H1 (cell line): Measurements from ENCODE around the gene DAP. TPM values are rescaled to one million over a fixed set of nuclear protein-coding genes. Genes with fewer than 3 reads are reported as not detected.

Experiments
- CTCF ChIA-PET: fragments of 300-600 bp; sonication (Branson Sonifier 250); formaldehyde crosslinking; loops from one replicate; lab custom pipeline; 2021; ENCODE audit not compliant: partially characterized antibody; lab: Charles Lee
- POLR2A ChIA-PET: fragments of 300-600 bp; sonication (Branson Sonifier 250); formaldehyde crosslinking; loops from one replicate; lab custom pipeline; 2021; ENCODE audit warnings: inconsistent platforms; ENCODE audit not compliant: partially characterized antibody; lab: Charles Lee
- DNase-seq, 2 experiments: peaks; one replicate each; pipeline versions ENCODE4 v3.0.0 to v3.0.0-alpha.2; 2010 to 2022; ENCODE audit warnings: low spot score in 2 of 2, low read depth in 1 of 2, mixed read lengths in 1 of 2
- FAIRE-seq: peaks from 2 replicates; lab custom pipeline; 2011; peaks lifted over from hg19 to GRCh38; lab: Jason Lieb, UNC
- H2AFZ ChIP-seq: 2 replicates; pipeline ENCODE4 v1.8.1; 2012; ENCODE audit warnings: low read length, inconsistent platforms
- H2AK5ac ChIP-seq: 2 replicates; pipeline ENCODE4 v1.6.1; 2013; ENCODE audit warnings: low read depth, low read length
- H2BK120ac ChIP-seq: replicated peaks from 2 replicates; pipeline ENCODE3; 2013; ENCODE audit warnings: low read depth, low read length, inconsistent platforms
- H2BK12ac ChIP-seq: 2 replicates; pipeline ENCODE4 v1.6.1; 2013; ENCODE audit warnings: low read depth, low read length
- H2BK15ac ChIP-seq: 2 replicates; pipeline ENCODE4 v1.6.1; 2013; ENCODE audit warnings: low read length
- H2BK20ac ChIP-seq: 2 replicates; pipeline ENCODE4 v1.6.1; 2013; ENCODE audit warnings: low read length
- H2BK5ac ChIP-seq: 2 replicates; pipeline ENCODE4 v1.6.1; 2013; ENCODE audit warnings: low read depth, low read length
- H3K14ac ChIP-seq: 2 replicates; pipeline ENCODE4 v1.6.1; 2013; ENCODE audit warnings: inconsistent platforms; ENCODE audit not compliant: insufficient read length
- H3K18ac ChIP-seq: 2 replicates; pipeline ENCODE4 v1.6.1; 2013; ENCODE audit warnings: low read length; ENCODE audit errors: extremely low read depth
- H3K23ac ChIP-seq: 2 replicates; pipeline ENCODE4 v1.6.1; 2013; ENCODE audit warnings: inconsistent platforms; ENCODE audit not compliant: insufficient read length
- H3K23me2 ChIP-seq: 2 replicates; pipeline ENCODE4 v1.6.1; 2013; ENCODE audit warnings: low read depth, low read length
- H3K27ac ChIP-seq: 2 replicates; pipeline ENCODE4 v1.6.1; 2011; ENCODE audit warnings: low read depth, low read length, inconsistent platforms
- H3K27me3 ChIP-seq, 4 experiments: replicated peaks in 1 of 4; 1 replicate in 1 of 4; 2 replicates in 3 of 4; pipeline versions ENCODE4 v1.6.1 to v1.8.1; 2011 to 2013; ENCODE audit warnings: low read length in 3 of 4, mild to moderate bottlenecking in 3 of 4, inconsistent platforms in 2 of 4, mixed read lengths in 2 of 4, moderate library complexity in 1 of 4; ENCODE audit not compliant: control insufficient read depth in 3 of 4, insufficient read depth in 3 of 4; ENCODE audit errors: extremely low read depth in 1 of 4
- H3K36me3 ChIP-seq, 4 experiments: 2 replicates each; pipeline versions ENCODE4 v1.6.1 to v1.8.1; 2011 to 2013; ENCODE audit warnings: mild to moderate bottlenecking in 4 of 4, low read length in 3 of 4, moderate library complexity in 2 of 4, control low read depth in 1 of 4, inconsistent platforms in 1 of 4; ENCODE audit not compliant: insufficient read depth in 4 of 4, control insufficient read depth in 2 of 4
- H3K4ac ChIP-seq: replicated peaks from 2 replicates; pipeline ENCODE3; 2013; ENCODE audit warnings: low read length, low read depth, mixed read lengths, inconsistent platforms; ENCODE audit not compliant: insufficient read length
- H3K4me1 ChIP-seq, 4 experiments: replicated peaks in 1 of 4; 1 replicate in 1 of 4; 2 replicates in 3 of 4; pipeline versions ENCODE4 v1.6.1 to v1.8.1; 2011 to 2013; ENCODE audit warnings: low read length in 3 of 4, inconsistent platforms in 2 of 4, mixed read lengths in 1 of 4; ENCODE audit not compliant: insufficient read depth in 4 of 4, control insufficient read depth in 3 of 4
- H3K4me2 ChIP-seq, 2 experiments: 2 replicates each; pipeline versions ENCODE4 v1.6.1 to v1.8.1; 2011 to 2013; ENCODE audit warnings: low read depth in 2 of 2, low read length in 2 of 2, control low read depth in 1 of 2, inconsistent platforms in 1 of 2, mild to moderate bottlenecking in 1 of 2; ENCODE audit not compliant: insufficient read depth in 1 of 2
- H3K4me3 ChIP-seq, 4 experiments: fragments of 200-600, 300-600 bp in 1 of 4; sonication (generic), shearing (Covaris generic), sonication (Bioruptor Twin) in 1 of 4; 2 replicates each; pipeline versions ENCODE4 v1.5.1 to v1.8.1; 2011 to 2016; ENCODE audit warnings: low read length in 4 of 4, low read depth in 3 of 4, control low read depth in 2 of 4, inconsistent platforms in 2 of 4, mild to moderate bottlenecking in 2 of 4, mixed read lengths in 1 of 4, moderate library complexity in 1 of 4; ENCODE audit not compliant: insufficient read depth in 2 of 4; ENCODE audit errors: extremely low read depth in 1 of 4
- H3K56ac ChIP-seq: replicated peaks from 2 replicates; pipeline ENCODE3; 2013; ENCODE audit warnings: low read depth, mild to moderate bottlenecking, mixed read lengths, low read length, inconsistent platforms; ENCODE audit not compliant: insufficient read length
- H3K79me1 ChIP-seq: 2 replicates; pipeline ENCODE4 v1.6.1; 2013; ENCODE audit warnings: low read depth, low read length, control low read depth
- H3K79me2 ChIP-seq, 2 experiments: 2 replicates each; pipeline versions ENCODE4 v1.6.1 to v1.8.1; 2012 to 2013; ENCODE audit warnings: low read length in 2 of 2, mild to moderate bottlenecking in 2 of 2, inconsistent platforms in 1 of 2; ENCODE audit not compliant: insufficient read depth in 2 of 2, control insufficient read depth in 1 of 2
- H3K9ac ChIP-seq, 4 experiments: replicated peaks in 1 of 4; 1 replicate in 1 of 4; 2 replicates in 3 of 4; pipeline versions ENCODE4 v1.6.1 to v1.8.1; 2011 to 2013; ENCODE audit warnings: low read depth in 3 of 4, low read length in 3 of 4, control low read depth in 2 of 4, mild to moderate bottlenecking in 2 of 4, moderate library complexity in 2 of 4, inconsistent platforms in 1 of 4; ENCODE audit errors: extremely low read depth in 1 of 4
- H3K9me3 ChIP-seq, 2 experiments: 2 replicates each; pipeline versions ENCODE4 v1.6.1 to v1.8.1; 2012 to 2013; ENCODE audit warnings: mild to moderate bottlenecking in 2 of 2, moderate library complexity in 2 of 2, control low read depth in 1 of 2, inconsistent platforms in 1 of 2, low read depth in 1 of 2, low read length in 1 of 2, mixed read lengths in 1 of 2; ENCODE audit not compliant: insufficient read depth in 2 of 2
- H4K20me1 ChIP-seq, 2 experiments: replicated peaks in 1 of 2; 2 replicates each; pipeline versions ENCODE3 to v1.8.1; 2011 to 2013; ENCODE audit warnings: inconsistent platforms in 2 of 2, low read length in 2 of 2, mild to moderate bottlenecking in 1 of 2; ENCODE audit not compliant: insufficient read depth in 2 of 2, control insufficient read depth in 1 of 2
- H4K5ac ChIP-seq: 2 replicates; pipeline ENCODE4 v1.6.1; 2013; ENCODE audit warnings: low read length, low read depth, mixed read lengths, inconsistent platforms; ENCODE audit not compliant: insufficient read length
- H4K8ac ChIP-seq: 2 replicates; pipeline ENCODE4 v1.8.0; 2013; ENCODE audit warnings: mild to moderate bottlenecking, moderate library complexity, low read length, inconsistent platforms; ENCODE audit not compliant: insufficient read depth; ENCODE audit errors: extremely low read depth
- H4K91ac ChIP-seq: replicated peaks from 2 replicates; pipeline ENCODE3; 2013; ENCODE audit warnings: low read length, mixed read lengths, inconsistent platforms; ENCODE audit not compliant: insufficient read length
- CHD2 ChIP-seq: IDR thresholded peaks from 2 replicates; pipeline ENCODE4 v1.6.1; 2012; ENCODE audit warnings: low read length, improper control_type of control experiment
- JUN ChIP-seq: IDR thresholded peaks from 2 replicates; pipeline ENCODE4 v1.6.1; 2011; ENCODE audit warnings: low read depth, mild to moderate bottlenecking, improper control_type of control experiment, low read length
- KDM4A ChIP-seq: IDR thresholded peaks from one replicate; pipeline ENCODE4 v1.7.1; 2012; ENCODE audit warnings: low read depth, mild to moderate bottlenecking, moderate library complexity, low read length, inconsistent platforms; ENCODE audit not compliant: severe bottlenecking
- MAFK ChIP-seq: IDR thresholded peaks from 2 replicates; pipeline ENCODE4 v1.6.1; 2012; ENCODE audit warnings: low read depth, mild to moderate bottlenecking, improper control_type of control experiment, low read length
- PHF8 ChIP-seq: fragments of 200-600 bp; sonication (generic); conservative IDR thresholded peaks from 2 replicates; pipeline ENCODE4 v1.7.1; 2012; ENCODE audit warnings: low read depth, mild to moderate bottlenecking, inconsistent platforms, low read length, moderate library complexity
- POLR2A ChIP-seq, 2 experiments: IDR thresholded peaks; 1 replicate in 1 of 2; 2 replicates in 1 of 2; pipeline ENCODE4 v1.6.1; 2011; ENCODE audit warnings: low read depth in 2 of 2, low read length in 2 of 2, mild to moderate bottlenecking in 2 of 2; ENCODE audit errors: control extremely low read depth in 1 of 2
- RBBP5 ChIP-seq: IDR thresholded peaks from 2 replicates; pipeline ENCODE4 v1.7.1; 2012; ENCODE audit warnings: low read depth, mild to moderate bottlenecking, inconsistent platforms, low read length, moderate library complexity, borderline replicate concordance
- SIX5 ChIP-seq: IDR thresholded peaks from 2 replicates; pipeline ENCODE4 v1.6.1; 2011; ENCODE audit warnings: mild to moderate bottlenecking, low read depth, low read length
- SP2 ChIP-seq: IDR thresholded peaks from 2 replicates; pipeline ENCODE4 v1.6.1; 2012; ENCODE audit warnings: mild to moderate bottlenecking, low read length, inconsistent platforms
- SP4 ChIP-seq: IDR thresholded peaks from 2 replicates; pipeline ENCODE4 v1.6.1; 2012; ENCODE audit warnings: low read length, inconsistent platforms
- WGBS, 2 experiments: shearing (Covaris generic) in 1 of 2; methylation state at CpG; one replicate each; pipeline versions ENCODE4 v1.1.6 to v1.1.7; 2013 to 2015; ENCODE audit warnings: low lambda C conversion rate in 2 of 2, mixed read lengths in 2 of 2, inconsistent platforms in 1 of 2, low coverage in 1 of 2, missing lambda C conversion rate in 1 of 2; ENCODE audit not compliant: insufficient replicate concordance in 2 of 2, insufficient coverage in 1 of 2, insufficient read length in 1 of 2; ENCODE audit errors: extremely low coverage in 1 of 2, missing lambda C conversion rate in 1 of 2; 5-methylcytosine and 5-hydroxymethylcytosine counted together
- polyA plus RNA-seq, 7 experiments: library from polyadenylated mRNA; depleted of rRNA in 3 of 7; stranded (reverse) in 5 of 7; unstranded in 2 of 7; fragments of >200 nt in 5 of 7; fragments of 200-250 nt in 2 of 7; gene quantifications; 1 replicate in 5 of 7; 2 replicates in 1 of 7; 4 replicates in 1 of 7; pipeline versions ENCODE4 v1.2.1 to v1.2.3, GENCODE V29; 2011 to 2013; ENCODE audit warnings: missing spikeins in 2 of 7, mixed read lengths in 2 of 7
- total RNA-seq: library from RNA; stranded (reverse); fragmentation: NEBNext Ultra II Directional; extraction: Animal tissue kit (Norgen Biotek cat#: 25700); gene quantifications from 2 replicates; pipeline ENCODE4 v1.2.1, GENCODE V29; 2021
- TF ChIP-seq, protein P1 (sequence below): IDR thresholded peaks from 2 replicates; pipeline ENCODE4 v1.6.1; 2012; ENCODE audit warnings: low read length, inconsistent platforms

Gene DAP
- total and polyA plus RNA-seq, 2 of the 8 experiments (the other 6 are each of a cell fraction or from before 2014, with no cell fraction given), result 26.2 to 44.4 TPM

DNA sequence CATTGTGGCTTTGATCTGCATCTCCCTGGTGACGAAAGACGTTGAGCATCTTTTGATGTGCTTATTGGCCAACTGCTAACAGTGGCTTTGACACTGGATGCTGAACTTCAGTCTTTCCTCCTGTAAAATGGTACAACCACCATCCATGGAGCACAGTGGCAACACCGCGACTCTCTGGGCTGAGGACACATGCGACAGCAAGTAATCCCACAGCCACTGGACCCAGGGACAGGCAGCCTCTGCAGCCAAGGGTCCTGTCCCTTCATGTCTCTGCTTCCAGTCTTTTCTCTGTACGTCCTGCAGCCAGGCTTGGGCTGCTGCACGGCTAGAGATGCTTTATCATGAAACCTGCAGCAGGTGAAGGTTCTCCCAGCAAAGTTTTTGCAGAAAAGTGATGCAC, 83.5 kb downstream of the DAP start:
- no peaks in the 10 kb centered on the region for H3K79me2 ChIP-seq
- H2AK5ac ChIP-seq, result no peak overlapping the region
- H2AFZ ChIP-seq, result no peak overlapping the region
- H2BK12ac ChIP-seq, result no peak overlapping the region
- H4K5ac ChIP-seq, result no peak overlapping the region
- no peak overlapping the region for H3K27ac ChIP-seq
- no peaks in the 10 kb centered on the region; the same call in 1 of the 2 replicates for H3K79me1 ChIP-seq
- no peaks in the 10 kb centered on the region for H3K23me2 ChIP-seq
- H3K36me3 ChIP-seq, result 0 out of 8 replicates have a peak, but pooled peaks cover 0 to 7% (median 3%) of the 10 kb centered on the region in 4 experiments
- H2BK15ac ChIP-seq, result no peak overlapping the region
- H3K4ac ChIP-seq, result no peak overlapping the region
- TF ChIP-seq SP2, result no peak
- no peak for TF ChIP-seq SIX5
- TF ChIP-seq, protein P1, sequence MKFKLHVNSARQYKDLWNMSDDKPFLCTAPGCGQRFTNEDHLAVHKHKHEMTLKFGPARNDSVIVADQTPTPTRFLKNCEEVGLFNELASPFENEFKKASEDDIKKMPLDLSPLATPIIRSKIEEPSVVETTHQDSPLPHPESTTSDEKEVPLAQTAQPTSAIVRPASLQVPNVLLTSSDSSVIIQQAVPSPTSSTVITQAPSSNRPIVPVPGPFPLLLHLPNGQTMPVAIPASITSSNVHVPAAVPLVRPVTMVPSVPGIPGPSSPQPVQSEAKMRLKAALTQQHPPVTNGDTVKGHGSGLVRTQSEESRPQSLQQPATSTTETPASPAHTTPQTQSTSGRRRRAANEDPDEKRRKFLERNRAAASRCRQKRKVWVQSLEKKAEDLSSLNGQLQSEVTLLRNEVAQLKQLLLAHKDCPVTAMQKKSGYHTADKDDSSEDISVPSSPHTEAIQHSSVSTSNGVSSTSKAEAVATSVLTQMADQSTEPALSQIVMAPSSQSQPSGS, result no peak
- TF ChIP-seq PHF8, result no peak
- no peak for TF ChIP-seq JUN
- no peak for TF ChIP-seq RBBP5
- TF ChIP-seq SP4, result no peak
- no peak for TF ChIP-seq POLR2A (IDR thresholded peaks at IDR 0.05; ENCODE audit: control extremely low read depth in 1 of 2, low read depth in 2 of 2, low read length in 2 of 2)
- no peak for TF ChIP-seq MAFK
- TF ChIP-seq KDM4A, result no peak
- TF ChIP-seq CHD2, result no peak
- no peak overlapping the region for H3K23ac ChIP-seq
- no peaks in the 10 kb centered on the region for H3K27me3 ChIP-seq
- no peak overlapping the region for H2BK20ac ChIP-seq
- DNase-seq (no peak), FAIRE-seq (no peak)
- no peaks in the 10 kb centered on the region for H3K4me1 ChIP-seq
- no peak overlapping the region for H3K18ac ChIP-seq
- no peaks in the 10 kb centered on the region for H3K9me3 ChIP-seq
- CTCF ChIA-PET, result interaction anchor here (1.3 to 5.2 kb wide), 3 partner anchors 13 to 50 kb away, joined by 3 to 40 read pairs (median 7); no protein-coding TSS in a partner anchor
- H3K9ac ChIP-seq, result no peak overlapping the region
- no peak overlapping the region for H2BK5ac ChIP-seq
- POLR2A ChIA-PET, result no interaction called here
- no peak overlapping the region for H3K4me3 ChIP-seq
- H3K14ac ChIP-seq, result no peak overlapping the region
- no peak overlapping the region for H3K56ac ChIP-seq
- no peak overlapping the region for H2BK120ac ChIP-seq
- H3K4me2 ChIP-seq, result no peak overlapping the region
- no peak overlapping the region for H4K8ac ChIP-seq
- WGBS, 2 experiments, result 94% methylated on average over 7 of the region's 7 CpGs; no CpG with 5 or more reads in 1 of the 2 experiments
- H4K91ac ChIP-seq, result no peak overlapping the region
- H4K20me1 ChIP-seq, result no peaks in the 10 kb centered on the region
